DMS153 treated with DMSO at 0.1 percent for 48 hours (cell line): ENCODE measurements around the gene OPA1.
"Not testable (repeated sequence)": the region's sequence is repeated elsewhere in the genome, so short reads cannot be mapped to it uniquely, and the experiment has no call there.

Experiments used
- DNase-seq: peaks from one replicate; lab custom pipeline; 2025; ENCODE audit not compliant: unreplicated experiment; lab: John Stamatoyannopoulos, UW

The OPA1 gene

GRCh38 chr3:193589129-193589528 is 3.9 kb upstream of the OPA1 start:
- no peak for DNase-seq

- no peak for DNase-seq
Measured at GRCh38 chr3:193589616-193590015, 3.4 kb upstream of the OPA1 start.

- no peak for DNase-seq
Measured at GRCh38 chr3:193590088-193590856, 2.7 kb upstream of the OPA1 start.

- DNase-seq, result no peak
Measured at GRCh38 chr3:193593668-193594030, 641 bp downstream of the OPA1 start.

- DNase-seq, result no peak
Measured at GRCh38 chr3:193594946-193595689, 2.1 kb downstream of the OPA1 start.

DNA sequence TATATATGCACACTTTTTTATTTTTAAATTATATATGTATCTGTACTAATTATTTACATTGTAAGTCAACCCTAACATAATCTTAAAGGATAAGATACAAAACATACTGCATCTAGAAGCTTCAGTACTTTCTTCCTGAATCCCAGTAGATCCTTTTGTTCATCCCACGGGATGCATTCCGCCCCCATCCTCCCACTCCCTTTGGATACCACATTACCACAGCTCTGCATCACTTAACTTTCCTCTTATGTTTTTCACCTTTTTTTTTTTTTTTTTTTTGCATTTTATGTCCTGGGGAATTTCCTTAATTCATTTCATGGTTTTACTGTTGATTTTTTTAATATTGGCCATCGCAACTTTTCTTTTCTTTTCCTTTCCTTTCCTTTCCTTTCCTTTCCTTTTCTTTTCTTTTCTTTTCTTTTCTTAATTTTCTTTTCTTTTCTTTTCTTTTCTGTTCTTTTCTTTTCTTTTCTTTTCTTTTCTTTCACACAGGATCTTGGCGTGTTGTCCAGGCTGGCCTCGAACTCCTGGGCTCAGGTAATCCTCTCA is 3.0 kb downstream of the OPA1 start:
- no peak for DNase-seq

GRCh38 chr3:193598202-193598601 is 5.2 kb downstream of the OPA1 start:
- DNase-seq, result no peak

DNA sequence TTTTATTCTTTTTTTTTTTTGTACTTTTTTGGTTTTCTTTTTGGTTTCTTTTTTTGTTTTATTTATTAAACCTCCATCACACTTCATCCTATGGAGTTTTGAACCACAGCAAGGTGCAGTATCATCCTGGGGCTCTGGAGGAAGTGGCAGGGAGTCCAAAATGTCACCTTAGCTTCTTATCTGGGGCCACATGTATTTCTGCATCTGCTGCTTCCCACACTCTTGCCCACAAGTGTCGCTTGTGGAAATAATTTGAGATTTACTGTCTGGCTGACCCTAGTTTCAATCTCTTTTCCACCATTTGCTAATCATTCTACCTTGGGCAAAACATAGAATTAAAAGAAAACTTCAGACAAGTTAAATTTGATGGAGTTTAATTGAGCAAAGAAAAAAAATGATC is 6.4 kb downstream of the OPA1 start:
- DNase-seq, result no peak

DNA sequence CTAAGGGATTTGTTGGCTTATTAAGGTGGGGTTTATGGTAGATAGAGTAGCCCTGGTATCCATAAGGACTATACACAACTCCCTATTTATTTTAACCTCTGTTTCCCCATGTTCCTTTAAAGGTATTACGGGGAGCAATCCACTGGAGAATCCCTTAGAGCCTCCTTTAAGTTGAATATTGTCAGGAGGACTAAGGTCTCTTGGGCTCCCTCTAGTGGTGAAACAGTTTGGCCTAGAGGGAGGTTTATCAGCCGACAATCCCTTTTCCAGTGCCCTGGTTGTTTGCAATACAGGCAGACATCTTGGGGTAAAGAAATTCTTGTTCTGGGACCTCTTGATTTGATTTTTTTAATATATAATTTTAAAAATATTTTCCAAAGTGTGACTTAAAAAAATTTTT is 12.9 kb downstream of the OPA1 start:
- DNase-seq, result peak; percentile 50

GRCh38 chr3:193606892-193607291 is 13.9 kb downstream of the OPA1 start:
- DNase-seq, result not testable (repeated sequence)

DNA sequence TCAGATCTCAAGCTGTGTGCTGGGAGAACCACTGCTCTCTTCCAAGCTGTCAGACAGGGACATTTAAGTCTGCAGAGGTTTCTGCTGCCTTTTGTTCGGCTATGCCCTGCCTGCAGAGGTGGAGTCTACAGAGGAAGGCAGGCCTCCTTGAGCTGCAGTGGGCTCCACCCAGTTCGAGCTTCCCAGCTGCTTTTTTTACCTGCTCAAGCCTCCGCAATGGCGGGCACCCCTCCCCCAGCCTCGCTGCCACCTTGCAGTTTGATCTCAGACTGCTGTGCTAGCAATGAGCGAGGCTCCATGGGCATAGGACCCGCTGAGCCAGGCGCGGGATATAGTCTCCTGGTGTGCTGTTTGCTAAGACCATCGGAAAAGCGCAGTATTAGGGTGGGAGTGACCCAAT is 17.5 kb downstream of the OPA1 start:
- not testable (repeated sequence) for DNase-seq

DNA sequence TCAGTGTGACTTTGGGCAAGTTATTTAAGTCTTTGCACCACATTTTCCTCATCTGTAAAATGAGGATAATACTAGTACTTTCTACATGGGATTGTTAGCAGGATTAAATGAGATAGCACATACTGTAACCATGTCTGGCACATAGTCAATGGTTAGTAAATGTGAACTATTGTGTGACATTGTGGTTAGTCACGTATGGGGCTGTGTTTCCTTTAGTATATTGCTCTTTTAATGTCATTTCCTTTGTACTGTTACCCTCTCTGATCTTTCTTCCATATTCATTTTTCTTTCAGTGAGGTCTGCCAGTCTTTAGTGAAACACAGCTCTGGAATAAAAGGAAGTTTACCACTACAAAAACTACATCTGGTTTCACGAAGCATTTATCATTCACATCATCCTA is 21.4 kb downstream of the OPA1 start:
- no peak for DNase-seq

DNA sequence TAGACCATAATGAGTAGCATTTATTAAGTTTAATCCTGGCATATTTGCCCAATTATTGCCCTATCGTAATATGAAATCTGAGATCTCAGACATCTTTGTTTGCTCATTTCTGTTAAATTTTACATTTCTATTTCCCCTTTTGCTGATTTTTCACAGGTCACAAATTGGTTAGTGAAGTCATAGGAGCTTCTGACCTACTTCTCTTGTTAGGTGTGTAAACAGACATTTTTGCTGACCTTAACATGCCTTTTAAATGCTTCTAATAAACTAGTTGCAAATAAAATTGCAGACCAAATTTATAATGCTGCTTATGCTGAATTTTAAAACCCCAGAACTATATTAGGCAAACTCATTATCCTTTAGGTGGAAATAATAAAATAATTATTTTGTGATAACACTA is 24.6 kb downstream of the OPA1 start:
- no peak for DNase-seq

GRCh38 chr3:193620057-193620456 is 27.0 kb downstream of the OPA1 start:
- no peak for DNase-seq

DNA sequence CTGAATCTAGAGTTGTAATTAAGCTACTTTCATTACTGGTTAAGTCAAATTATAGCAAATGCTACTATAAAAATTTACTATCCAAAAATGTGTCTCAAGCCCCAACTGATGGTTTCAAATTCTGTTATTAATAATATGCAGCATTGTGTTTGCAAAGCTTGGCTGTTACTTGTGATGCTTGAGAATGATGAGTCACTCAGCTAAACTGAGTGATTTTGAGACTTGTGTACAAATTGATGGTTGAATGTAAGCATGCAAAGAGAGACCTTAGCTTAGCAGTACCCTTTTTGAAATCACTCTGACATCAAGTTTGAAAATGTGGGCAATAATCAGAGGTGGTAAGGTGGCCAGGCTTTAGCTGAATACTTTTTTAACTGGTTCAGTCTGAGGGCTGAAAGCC is 27.6 kb downstream of the OPA1 start:
- DNase-seq, result no peak

GRCh38 chr3:193621127-193621526 is 28.1 kb downstream of the OPA1 start:
- DNase-seq, result no peak

DNA sequence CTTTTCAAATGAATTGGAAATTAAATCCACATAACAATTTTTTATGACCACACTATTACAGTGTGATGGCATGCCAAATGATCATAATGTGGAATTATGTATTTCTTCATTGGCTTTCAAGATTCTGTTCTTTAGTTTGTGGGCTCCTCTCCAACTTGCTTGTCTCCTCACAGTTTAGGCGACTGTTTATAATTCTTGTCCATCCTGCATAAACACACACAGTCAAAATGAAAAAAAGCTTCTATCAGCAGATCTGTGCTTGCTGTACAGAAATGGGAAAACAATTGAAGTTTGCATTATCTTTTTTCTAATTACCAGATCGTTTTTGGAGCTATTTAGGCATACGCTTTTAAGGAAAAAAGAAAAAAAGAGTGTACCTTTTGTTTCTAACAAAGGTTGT is 37.0 kb downstream of the OPA1 start:
- no peak for DNase-seq

DNA sequence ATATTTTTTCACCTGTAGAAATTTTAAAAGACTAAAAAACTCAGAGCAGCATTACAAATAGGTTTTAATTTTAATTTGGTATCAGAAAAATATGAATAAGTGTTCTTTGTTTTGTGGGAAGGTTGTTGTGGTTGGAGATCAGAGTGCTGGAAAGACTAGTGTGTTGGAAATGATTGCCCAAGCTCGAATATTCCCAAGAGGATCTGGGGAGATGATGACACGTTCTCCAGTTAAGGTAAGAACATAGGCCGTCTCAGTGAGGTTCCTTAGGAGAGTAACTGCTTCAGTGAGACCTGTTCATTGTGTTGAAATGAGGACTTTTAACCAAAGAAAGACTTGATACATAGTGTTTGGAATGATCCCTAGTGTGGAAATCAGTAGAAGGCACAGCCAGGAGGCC is 44.8 kb downstream of the OPA1 start:
- no peak for DNase-seq

- no peak for DNase-seq
Measured at GRCh38 chr3:193638833-193639232, 45.8 kb downstream of the OPA1 start.

DNA sequence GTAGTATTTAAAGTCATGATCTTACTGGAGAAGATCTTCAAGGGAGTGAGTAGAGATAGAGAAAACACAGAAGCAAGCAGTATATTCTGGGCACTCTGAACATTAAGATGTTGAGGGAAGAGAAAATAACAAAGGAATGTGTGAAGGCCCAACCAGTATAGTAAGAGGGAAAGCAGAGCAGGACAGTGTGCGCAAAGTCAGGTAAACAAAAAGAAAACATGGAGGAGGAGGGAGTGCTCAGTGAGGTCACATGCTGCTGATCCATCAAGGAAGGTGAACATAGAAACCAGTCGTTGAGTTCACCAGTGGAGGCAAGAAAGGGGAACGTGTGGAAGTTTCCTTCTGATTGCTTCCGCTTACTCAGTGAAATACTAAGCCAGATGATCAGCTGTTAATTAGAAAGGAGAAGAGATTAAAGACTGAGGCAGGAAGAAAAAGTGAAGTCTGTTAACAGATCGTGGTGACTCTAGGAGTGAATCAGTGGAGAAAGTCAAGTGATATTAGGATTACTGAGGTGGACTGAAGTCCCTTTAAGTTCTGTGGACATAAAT is 47.2 kb downstream of the OPA1 start:
- DNase-seq, result no peak

GRCh38 chr3:193640728-193641439 is 47.9 kb downstream of the OPA1 start:
- no peak for DNase-seq

DNA sequence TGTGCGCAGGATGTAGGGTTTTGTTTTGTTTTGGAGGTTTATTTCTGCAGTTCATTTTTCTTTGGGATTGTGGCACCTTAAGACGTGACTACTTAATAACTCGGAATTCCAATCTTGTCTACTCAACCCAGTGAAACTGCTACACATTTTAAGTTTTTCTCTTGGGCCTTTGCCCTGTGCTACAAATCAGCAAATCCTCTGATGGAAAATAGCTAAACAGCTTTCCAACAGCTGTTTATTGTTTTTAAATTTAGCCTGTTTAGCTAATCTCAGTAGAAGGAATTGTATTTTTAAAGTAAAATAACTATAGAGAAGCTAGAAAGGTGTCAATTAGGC is 48.4 kb downstream of the OPA1 start:
- no peak for DNase-seq
